GM12878 (cell line): ENCODE data around the gene RAB35.

ENCODE experiments used
- CHD2 ChIP-seq: IDR thresholded peaks from 2 replicates; pipeline ENCODE4 v1.6.1; 2011; ENCODE audit warnings: low read depth, low read length, improper control_type of control experiment, borderline replicate concordance
- EZH2 ChIP-seq: IDR thresholded peaks from 2 replicates; pipeline ENCODE4 v1.6.1; 2012; ENCODE audit warnings: low read depth, mild to moderate bottlenecking, control low read depth, inconsistent platforms, low read length, borderline replicate concordance; ENCODE audit not compliant: control insufficient read depth
- KAT2A ChIP-seq: conservative IDR thresholded peaks from 2 replicates; pipeline ENCODE4 v1.6.1; 2011; ENCODE audit warnings: low read depth, low read length; ENCODE audit not compliant: control insufficient read depth
- POLR2A ChIP-seq: IDR thresholded peaks from 2 replicates; pipeline ENCODE4 v1.6.1; 2011; ENCODE audit warnings: low read depth, mild to moderate bottlenecking, low read length
- RAD21 ChIP-seq: IDR thresholded peaks from 2 replicates; pipeline ENCODE4 v1.6.1; 2011; ENCODE audit warnings: mild to moderate bottlenecking, low read depth, low read length, moderate library complexity; ENCODE audit not compliant: insufficient read depth
- SIN3A ChIP-seq: IDR thresholded peaks from 2 replicates; pipeline ENCODE4 v1.6.1; 2012; ENCODE audit warnings: low read depth, low read length, improper control_type of control experiment
- TAF1 ChIP-seq: IDR thresholded peaks from 2 replicates; pipeline ENCODE4 v1.6.1; 2011; ENCODE audit warnings: mild to moderate bottlenecking, low read depth, low read length, borderline replicate concordance
- TCF12 ChIP-seq: IDR thresholded peaks from 2 replicates; pipeline ENCODE4 v1.6.1; 2011; ENCODE audit warnings: low read depth, mild to moderate bottlenecking, low read length
- ZBED1 ChIP-seq: IDR thresholded peaks from 2 replicates; pipeline ENCODE4 v1.6.1; 2016; ENCODE audit warnings: borderline replicate concordance
- ZNF274 ChIP-seq: IDR thresholded peaks from one replicate; pipeline ENCODE4 v1.8.0; 2011; ENCODE audit not compliant: insufficient read length, insufficient read depth
- TF ChIP-seq, protein P1 (sequence below), 3 experiments: IDR thresholded peaks in 2 of 3; conservative IDR thresholded peaks in 1 of 3; 2 replicates each; pipeline ENCODE4 v1.5.1; 2011; ENCODE audit warnings: low read depth in 3 of 3, low read length in 3 of 3, mild to moderate bottlenecking in 3 of 3, control low read depth in 2 of 3, moderate library complexity in 2 of 3, inconsistent platforms in 1 of 3, mixed read lengths in 1 of 3; ENCODE audit not compliant: control insufficient read depth in 2 of 3, insufficient read depth in 1 of 3; ENCODE audit errors: extremely low read depth in 1 of 3
- TF ChIP-seq, protein P2 (sequence below): fragments of 450-650 bp; IDR thresholded peaks from 2 replicates; pipeline ENCODE4 v1.6.1; 2018; ENCODE audit warnings: mild to moderate bottlenecking, low read depth, moderate library complexity; ENCODE audit not compliant: partially characterized antibody
- TF ChIP-seq, protein P3 (sequence below): IDR thresholded peaks from 2 replicates; pipeline ENCODE4 v1.6.1; 2012; ENCODE audit warnings: mild to moderate bottlenecking, low read depth, low read length
- TF ChIP-seq, protein P4 (sequence below): fragments of 450-650 bp; conservative IDR thresholded peaks from 2 replicates; pipeline ENCODE4 v1.6.1; 2017; ENCODE audit warnings: mild to moderate bottlenecking, moderate library complexity

DNA sequence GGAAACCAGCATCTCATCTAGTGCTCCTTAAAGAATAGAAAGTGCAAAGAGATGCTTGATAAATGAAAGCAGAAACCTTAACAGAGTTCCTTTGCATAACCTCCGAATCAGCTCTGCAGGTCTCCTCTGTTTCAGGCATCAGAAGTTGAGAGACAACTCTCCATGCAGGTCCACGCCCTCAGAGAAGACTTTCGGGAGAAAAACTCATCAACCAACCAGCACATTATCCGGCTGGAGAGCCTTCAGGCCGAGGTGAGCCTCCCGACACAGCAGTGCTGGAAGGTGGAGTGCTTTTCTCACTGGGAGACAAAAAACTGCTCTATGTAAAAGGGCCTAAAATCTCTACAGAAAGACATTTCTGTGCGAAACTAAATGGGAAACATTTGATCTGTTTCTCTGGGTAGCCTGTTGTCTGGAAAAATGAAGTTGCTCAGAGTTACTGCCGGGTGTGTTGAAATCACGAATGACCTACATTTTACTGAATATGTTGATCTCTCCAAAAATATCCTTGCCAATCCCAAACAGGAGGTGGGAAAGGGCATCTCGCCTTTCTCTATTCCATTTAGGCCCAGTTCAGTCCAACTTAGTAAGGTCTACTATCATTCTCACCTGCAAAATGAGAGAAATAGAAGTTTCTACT, 54.9 kb downstream of the RAB35 start:
- no peak for TF ChIP-seq EZH2
- TF ChIP-seq, protein P1, sequence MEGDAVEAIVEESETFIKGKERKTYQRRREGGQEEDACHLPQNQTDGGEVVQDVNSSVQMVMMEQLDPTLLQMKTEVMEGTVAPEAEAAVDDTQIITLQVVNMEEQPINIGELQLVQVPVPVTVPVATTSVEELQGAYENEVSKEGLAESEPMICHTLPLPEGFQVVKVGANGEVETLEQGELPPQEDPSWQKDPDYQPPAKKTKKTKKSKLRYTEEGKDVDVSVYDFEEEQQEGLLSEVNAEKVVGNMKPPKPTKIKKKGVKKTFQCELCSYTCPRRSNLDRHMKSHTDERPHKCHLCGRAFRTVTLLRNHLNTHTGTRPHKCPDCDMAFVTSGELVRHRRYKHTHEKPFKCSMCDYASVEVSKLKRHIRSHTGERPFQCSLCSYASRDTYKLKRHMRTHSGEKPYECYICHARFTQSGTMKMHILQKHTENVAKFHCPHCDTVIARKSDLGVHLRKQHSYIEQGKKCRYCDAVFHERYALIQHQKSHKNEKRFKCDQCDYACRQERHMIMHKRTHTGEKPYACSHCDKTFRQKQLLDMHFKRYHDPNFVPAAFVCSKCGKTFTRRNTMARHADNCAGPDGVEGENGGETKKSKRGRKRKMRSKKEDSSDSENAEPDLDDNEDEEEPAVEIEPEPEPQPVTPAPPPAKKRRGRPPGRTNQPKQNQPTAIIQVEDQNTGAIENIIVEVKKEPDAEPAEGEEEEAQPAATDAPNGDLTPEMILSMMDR (IDR thresholded peaks at IDR 0.05 in 2 of 3, conservative IDR thresholded peaks at IDR 0.05 in 1 of 3; ENCODE audit: control insufficient read depth in 2 of 3, extremely low read depth in 1 of 3, insufficient read depth in 1 of 3, low read depth in 3 of 3, low read length in 3 of 3), result no peak
- no peak for TF ChIP-seq TAF1
- TF ChIP-seq RAD21, result no peak
- TF ChIP-seq, protein P2, sequence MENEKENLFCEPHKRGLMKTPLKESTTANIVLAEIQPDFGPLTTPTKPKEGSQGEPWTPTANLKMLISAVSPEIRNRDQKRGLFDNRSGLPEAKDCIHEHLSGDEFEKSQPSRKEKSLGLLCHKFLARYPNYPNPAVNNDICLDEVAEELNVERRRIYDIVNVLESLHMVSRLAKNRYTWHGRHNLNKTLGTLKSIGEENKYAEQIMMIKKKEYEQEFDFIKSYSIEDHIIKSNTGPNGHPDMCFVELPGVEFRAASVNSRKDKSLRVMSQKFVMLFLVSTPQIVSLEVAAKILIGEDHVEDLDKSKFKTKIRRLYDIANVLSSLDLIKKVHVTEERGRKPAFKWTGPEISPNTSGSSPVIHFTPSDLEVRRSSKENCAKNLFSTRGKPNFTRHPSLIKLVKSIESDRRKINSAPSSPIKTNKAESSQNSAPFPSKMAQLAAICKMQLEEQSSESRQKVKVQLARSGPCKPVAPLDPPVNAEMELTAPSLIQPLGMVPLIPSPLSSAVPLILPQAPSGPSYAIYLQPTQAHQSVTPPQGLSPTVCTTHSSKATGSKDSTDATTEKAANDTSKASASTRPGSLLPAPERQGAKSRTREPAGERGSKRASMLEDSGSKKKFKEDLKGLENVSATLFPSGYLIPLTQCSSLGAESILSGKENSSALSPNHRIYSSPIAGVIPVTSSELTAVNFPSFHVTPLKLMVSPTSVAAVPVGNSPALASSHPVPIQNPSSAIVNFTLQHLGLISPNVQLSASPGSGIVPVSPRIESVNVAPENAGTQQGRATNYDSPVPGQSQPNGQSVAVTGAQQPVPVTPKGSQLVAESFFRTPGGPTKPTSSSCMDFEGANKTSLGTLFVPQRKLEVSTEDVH, result no peak
- TF ChIP-seq, protein P3, sequence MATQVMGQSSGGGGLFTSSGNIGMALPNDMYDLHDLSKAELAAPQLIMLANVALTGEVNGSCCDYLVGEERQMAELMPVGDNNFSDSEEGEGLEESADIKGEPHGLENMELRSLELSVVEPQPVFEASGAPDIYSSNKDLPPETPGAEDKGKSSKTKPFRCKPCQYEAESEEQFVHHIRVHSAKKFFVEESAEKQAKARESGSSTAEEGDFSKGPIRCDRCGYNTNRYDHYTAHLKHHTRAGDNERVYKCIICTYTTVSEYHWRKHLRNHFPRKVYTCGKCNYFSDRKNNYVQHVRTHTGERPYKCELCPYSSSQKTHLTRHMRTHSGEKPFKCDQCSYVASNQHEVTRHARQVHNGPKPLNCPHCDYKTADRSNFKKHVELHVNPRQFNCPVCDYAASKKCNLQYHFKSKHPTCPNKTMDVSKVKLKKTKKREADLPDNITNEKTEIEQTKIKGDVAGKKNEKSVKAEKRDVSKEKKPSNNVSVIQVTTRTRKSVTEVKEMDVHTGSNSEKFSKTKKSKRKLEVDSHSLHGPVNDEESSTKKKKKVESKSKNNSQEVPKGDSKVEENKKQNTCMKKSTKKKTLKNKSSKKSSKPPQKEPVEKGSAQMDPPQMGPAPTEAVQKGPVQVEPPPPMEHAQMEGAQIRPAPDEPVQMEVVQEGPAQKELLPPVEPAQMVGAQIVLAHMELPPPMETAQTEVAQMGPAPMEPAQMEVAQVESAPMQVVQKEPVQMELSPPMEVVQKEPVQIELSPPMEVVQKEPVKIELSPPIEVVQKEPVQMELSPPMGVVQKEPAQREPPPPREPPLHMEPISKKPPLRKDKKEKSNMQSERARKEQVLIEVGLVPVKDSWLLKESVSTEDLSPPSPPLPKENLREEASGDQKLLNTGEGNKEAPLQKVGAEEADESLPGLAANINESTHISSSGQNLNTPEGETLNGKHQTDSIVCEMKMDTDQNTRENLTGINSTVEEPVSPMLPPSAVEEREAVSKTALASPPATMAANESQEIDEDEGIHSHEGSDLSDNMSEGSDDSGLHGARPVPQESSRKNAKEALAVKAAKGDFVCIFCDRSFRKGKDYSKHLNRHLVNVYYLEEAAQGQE, result no peak
- TF ChIP-seq ZBED1, result no peak
- no peak for TF ChIP-seq POLR2A
- no peak for TF ChIP-seq SIN3A
- no peak for TF ChIP-seq CHD2
- no peak for TF ChIP-seq ZNF274
- TF ChIP-seq, protein P4, sequence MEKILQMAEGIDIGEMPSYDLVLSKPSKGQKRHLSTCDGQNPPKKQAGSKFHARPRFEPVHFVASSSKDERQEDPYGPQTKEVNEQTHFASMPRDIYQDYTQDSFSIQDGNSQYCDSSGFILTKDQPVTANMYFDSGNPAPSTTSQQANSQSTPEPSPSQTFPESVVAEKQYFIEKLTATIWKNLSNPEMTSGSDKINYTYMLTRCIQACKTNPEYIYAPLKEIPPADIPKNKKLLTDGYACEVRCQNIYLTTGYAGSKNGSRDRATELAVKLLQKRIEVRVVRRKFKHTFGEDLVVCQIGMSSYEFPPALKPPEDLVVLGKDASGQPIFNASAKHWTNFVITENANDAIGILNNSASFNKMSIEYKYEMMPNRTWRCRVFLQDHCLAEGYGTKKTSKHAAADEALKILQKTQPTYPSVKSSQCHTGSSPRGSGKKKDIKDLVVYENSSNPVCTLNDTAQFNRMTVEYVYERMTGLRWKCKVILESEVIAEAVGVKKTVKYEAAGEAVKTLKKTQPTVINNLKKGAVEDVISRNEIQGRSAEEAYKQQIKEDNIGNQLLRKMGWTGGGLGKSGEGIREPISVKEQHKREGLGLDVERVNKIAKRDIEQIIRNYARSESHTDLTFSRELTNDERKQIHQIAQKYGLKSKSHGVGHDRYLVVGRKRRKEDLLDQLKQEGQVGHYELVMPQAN, result no peak
- no peak for TF ChIP-seq KAT2A
- TF ChIP-seq TCF12, result no peak
